GM12878 (cell line): ENCODE measurements around the gene UNK. TPM values are rescaled to one million over a fixed set of nuclear protein-coding genes. Genes with fewer than 3 reads are reported as not detected.

Experiments used
- ATAC-seq: fragments of 200-7000 bp; cut with Tn5 transposase; 3 replicates; pipeline ENCODE4 v1.9.1; 2020; ENCODE audit warnings: mild to moderate bottlenecking, moderate library complexity
- BruUV-seq: library from RNA; stranded (reverse); fragments of 400-500 nt; replicated peaks from 2 replicates; lab custom pipeline; 2021; lab: Mats Ljungman, UMichigan
- CTCF ChIA-PET: fragments of 300-600 bp; sonication (Branson Sonifier 250); formaldehyde crosslinking; extraction: SDS; loops from one replicate; lab custom pipeline; 2021; ENCODE audit warnings: inconsistent platforms; lab: Yijun Ruan, JAX
- POLR2A ChIA-PET: fragments of 350-600 bp; formaldehyde crosslinking; extraction: SDS; loops from one replicate; lab custom pipeline; 2021; ENCODE audit warnings: inconsistent platforms; lab: Charles Lee
- RAD21 ChIA-PET: fragments of 300-600 bp; sonication (Branson Sonifier 250); formaldehyde crosslinking; loops from one replicate; lab custom pipeline; 2023; ENCODE audit warnings: antibody characterized with exemption; ENCODE audit not compliant: unreplicated experiment; lab: Charles Lee
- SMC1A ChIA-PET: fragments of 300-600 bp; sonication (Branson Sonifier 250); formaldehyde crosslinking; loops from one replicate; lab custom pipeline; 2023; ENCODE audit not compliant: unreplicated experiment, uncharacterized antibody; lab: Charles Lee
- DNase-seq: peaks from one replicate; pipeline ENCODE4 v3.0.0-alpha.2; 2011; ENCODE audit warnings: low read depth, low spot score
- FAIRE-seq: peaks from 3 replicates; lab custom pipeline; 2011; peaks lifted over from hg19 to GRCh38; lab: Jason Lieb, UNC
- H2AFZ ChIP-seq: 2 replicates; pipeline ENCODE4 v1.6.0; 2011; ENCODE audit warnings: low read depth, low read length, control low read depth; ENCODE audit not compliant: control insufficient read depth
- H3K27ac ChIP-seq: 2 replicates; pipeline ENCODE4 v1.5.1; 2011; ENCODE audit warnings: control low read depth; ENCODE audit not compliant: control insufficient read depth, insufficient read depth
- H3K27me3 ChIP-seq, 2 experiments: replicated peaks in 1 of 2; 2 replicates each; pipeline versions ENCODE4 v1.6.0 to v1.6.1; 2011; ENCODE audit warnings: low read length in 1 of 2; ENCODE audit not compliant: control insufficient read depth in 2 of 2, insufficient read depth in 2 of 2
- H3K36me3 ChIP-seq, 2 experiments: 2 replicates each; pipeline ENCODE4 v1.5.1; 2011; ENCODE audit warnings: low read length in 1 of 2; ENCODE audit not compliant: control insufficient read depth in 2 of 2, insufficient read depth in 2 of 2
- H3K4me1 ChIP-seq: 2 replicates; pipeline ENCODE4 v1.6.1; 2011; ENCODE audit warnings: mild to moderate bottlenecking, low read length, moderate library complexity, mixed read lengths; ENCODE audit not compliant: control insufficient read depth, insufficient read depth
- H3K4me2 ChIP-seq: 2 replicates; pipeline ENCODE4 v1.6.0; 2011; ENCODE audit warnings: control low read depth; ENCODE audit not compliant: control insufficient read depth, insufficient read depth
- H3K4me3 ChIP-seq: fragments of 200-600 bp; sonication (generic); 2 replicates; pipeline ENCODE4 v1.5.1; 2016
- H3K79me2 ChIP-seq: 2 replicates; pipeline ENCODE4 v1.6.0; 2011; ENCODE audit warnings: low read length; ENCODE audit not compliant: control insufficient read depth, insufficient read depth
- H3K9ac ChIP-seq: 2 replicates; pipeline ENCODE4 v1.8.0; 2011; ENCODE audit warnings: low read length, control low read depth, mixed read lengths; ENCODE audit not compliant: control insufficient read depth, insufficient read depth
- H3K9me3 ChIP-seq: replicated peaks from 3 replicates; pipeline ENCODE4 v1.5.1; 2011; ENCODE audit warnings: mild to moderate bottlenecking, low read length; ENCODE audit not compliant: control insufficient read depth, insufficient read depth
- H4K20me1 ChIP-seq: 2 replicates; pipeline ENCODE4 v1.6.0; 2011; ENCODE audit not compliant: control insufficient read depth, insufficient read depth
- ATF7 ChIP-seq: fragments of 450-650 bp; IDR thresholded peaks from 2 replicates; pipeline ENCODE4 v1.6.1; 2016; ENCODE audit warnings: low read depth, mild to moderate bottlenecking
- BCL3 ChIP-seq: IDR thresholded peaks from 2 replicates; pipeline ENCODE4 v1.6.1; 2011; ENCODE audit warnings: borderline replicate concordance, low read depth, mild to moderate bottlenecking, moderate library complexity, low read length; ENCODE audit not compliant: insufficient read depth, poor library complexity, severe bottlenecking
- FOS ChIP-seq: IDR thresholded peaks from 3 replicates; pipeline ENCODE4 v1.6.1; 2011; ENCODE audit warnings: borderline replicate concordance; ENCODE audit not compliant: insufficient read length; ENCODE audit errors: extremely low read depth
- FOXM1 ChIP-seq: IDR thresholded peaks from 2 replicates; pipeline ENCODE4 v1.6.1; 2012; ENCODE audit warnings: low read depth, mild to moderate bottlenecking, inconsistent platforms, low read length, moderate library complexity
- KLF5 ChIP-seq: fragments of 450-650 bp; IDR thresholded peaks from 2 replicates; pipeline ENCODE4 v1.6.1; 2014; ENCODE audit warnings: mild to moderate bottlenecking; ENCODE audit not compliant: partially characterized antibody
- LARP7 ChIP-seq: fragments of 450-650 bp; IDR thresholded peaks from 2 replicates; pipeline ENCODE4 v1.6.1; 2017; ENCODE audit warnings: mild to moderate bottlenecking
- MTA2 ChIP-seq: fragments of 450-650 bp; IDR thresholded peaks from 2 replicates; pipeline ENCODE4 v1.6.1; 2016; ENCODE audit warnings: low read depth, mild to moderate bottlenecking, moderate library complexity
- NFXL1 ChIP-seq: fragments of 450-650 bp; IDR thresholded peaks from 2 replicates; pipeline ENCODE4 v1.6.1; 2017; ENCODE audit warnings: antibody characterized with exemption, mild to moderate bottlenecking, borderline replicate concordance
- PKNOX1 ChIP-seq: fragments of 450-650 bp; IDR thresholded peaks from 2 replicates; pipeline ENCODE4 v1.6.1; 2016; ENCODE audit warnings: mild to moderate bottlenecking
- POLR2A ChIP-seq: IDR thresholded peaks from 2 replicates; pipeline ENCODE4 v1.6.1; 2011; ENCODE audit warnings: low read depth, mild to moderate bottlenecking, low read length
- TARDBP ChIP-seq: IDR thresholded peaks from 2 replicates; pipeline ENCODE4 v1.6.1; 2016; ENCODE audit warnings: borderline replicate concordance
- ZNF207 ChIP-seq: fragments of 450-650 bp; IDR thresholded peaks from 2 replicates; pipeline ENCODE4 v1.6.1; 2014; ENCODE audit warnings: antibody characterized with exemption, mild to moderate bottlenecking, borderline replicate concordance
- ZNF622 ChIP-seq: fragments of 450-650 bp; IDR thresholded peaks from 2 replicates; pipeline ENCODE4 v1.6.1; 2017; ENCODE audit warnings: mild to moderate bottlenecking, inconsistent platforms
- ZSCAN29 ChIP-seq: fragments of 450-650 bp; IDR thresholded peaks from 2 replicates; pipeline ENCODE4 v1.6.1; 2017; ENCODE audit warnings: mild to moderate bottlenecking, moderate library complexity
- ZZZ3 ChIP-seq: IDR thresholded peaks from 2 replicates; pipeline ENCODE4 v1.6.1; 2011; ENCODE audit warnings: low read depth; ENCODE audit not compliant: control insufficient read depth, insufficient read length
- WGBS: methylation state at CpG from one replicate; pipeline ENCODE4 v1.1.6; 2016; ENCODE audit warnings: low lambda C conversion rate; ENCODE audit not compliant: insufficient replicate concordance, insufficient coverage; ENCODE audit errors: missing lambda C conversion rate; 5-methylcytosine and 5-hydroxymethylcytosine counted together
- in situ Hi-C: fragments of 300-500 bp; cut with MboI; formaldehyde crosslinking; loops from 9 replicates; pipeline ENCODE4 v1.14.3; 2018; ENCODE audit warnings: mixed read lengths
- intact Hi-C: fragments of 100-400 bp; cut with micrococcal nuclease; formaldehyde crosslinking; loops from one replicate; pipeline ENCODE4 v1.14.2; 2022; ENCODE audit not compliant: unreplicated experiment
- polyA plus RNA-seq, 11 experiments: library from polyadenylated mRNA; depleted of rRNA in 4 of 11; unstranded in 6 of 11; stranded (reverse) in 5 of 11; fragments of >200 nt; fragmentation: Nextera tagmentation in 4 of 11; fragmentation: Illumina TruSeq in 1 of 11; extraction: Ambion mirVana in 4 of 11; extraction: Trizol in 1 of 11; gene quantifications; 1 replicate in 1 of 11; 2 replicates in 10 of 11; pipeline versions ENCODE4 v1.2.1 to v1.2.3, GENCODE V29; 2011 to 2016; ENCODE audit warnings: inconsistent platforms in 2 of 11, missing spikeins in 2 of 11, low read depth in 1 of 11
- total RNA-seq, 4 experiments: library from RNA; depleted of rRNA in 3 of 4; stranded (reverse); fragments of >200 nt in 3 of 4; fragmentation: Illumina TruSeq in 1 of 4; extraction: Trizol in 1 of 4; gene quantifications; 2 replicates each; pipeline versions ENCODE4 v1.2.1 to v1.2.3, GENCODE V29; 2013 to 2021

The UNK gene
- total and polyA plus RNA-seq, 10 of the 15 experiments (the other 5 are each of a cell fraction or from before 2014, with no cell fraction given) = 8.9 to 34.5 (median 27.3) TPM

- FAIRE-seq (no peak), ATAC-seq (no peak), DNase-seq (no peak)
- no peak overlapping the region for H2AFZ ChIP-seq
- no peak overlapping the region for H3K9ac ChIP-seq
- no peak overlapping the region for H3K4me3 ChIP-seq
- H4K20me1 ChIP-seq = no peaks in the 10 kb centered on the region
- H3K27me3 ChIP-seq = no peaks in the 10 kb centered on the region
- ChIA-PET RAD21 (no interaction called here), SMC1A (no interaction called here), POLR2A (interaction anchor here (0.6 to 2.0 kb wide), 3 partner anchors 21 to 76 kb away, joined by 3 to 7 read pairs (median 4); partner anchors contain the start of gene WBP2), CTCF (interaction anchor here (4.7 kb wide), 1 partner anchor 71 kb away, joined by 27 read pairs; no protein-coding TSS in a partner anchor)
- intact Hi-C loops (no loop called here), in situ Hi-C loops (no loop called here)
- H3K4me1 ChIP-seq = no peaks in the 10 kb centered on the region
- no peak for TF ChIP-seq ZNF622
- no peak for TF ChIP-seq TARDBP
- no peak for TF ChIP-seq FOS
- TF ChIP-seq FOXM1 = no peak
- no peak for TF ChIP-seq ATF7
- TF ChIP-seq ZNF207 = no peak
- no peak for TF ChIP-seq NFXL1
- no peak for TF ChIP-seq MTA2
- no peak for TF ChIP-seq BCL3
- TF ChIP-seq ZZZ3 = no peak
- no peak for TF ChIP-seq LARP7
- no peak; the same call in none of the 2 replicates for TF ChIP-seq POLR2A
- no peak for TF ChIP-seq KLF5
- TF ChIP-seq ZSCAN29 = no peak
- TF ChIP-seq PKNOX1 = no peak
- H3K36me3 ChIP-seq = peaks cover 14% of the 10 kb centered on the region in 2 experiments; a peak in 3 of 4 replicates
- no peaks in the 10 kb centered on the region for H3K79me2 ChIP-seq
- BruUV-seq = no TSS peak
- no peak overlapping the region for H3K4me2 ChIP-seq
- H3K27ac ChIP-seq = no peak overlapping the region
- no peaks in the 10 kb centered on the region for H3K9me3 ChIP-seq
- WGBS = 91% methylated on average over 13 of the region's 13 CpGs
These were observed 39.5 kb downstream of the UNK start for GRCh38 chr17:75824050-75824552.
